Medulla oblongata (tissue), 1 donor: ENCODE results near the gene ZNF839.
"Not testable (repeated sequence)": the region's sequence is repeated elsewhere in the genome, so short reads cannot be mapped to it uniquely, and the experiment has no call there.

Experiments used
- DNase-seq: peaks from one replicate; pipeline ENCODE4 v3.0.0-alpha.2; 2015; ENCODE audit errors: extremely low spot score

ZNF839 gene

GRCh38 chr14:102341566-102341965, 22.0 kb downstream of the ZNF839 start:
- no peak for DNase-seq

DNA sequence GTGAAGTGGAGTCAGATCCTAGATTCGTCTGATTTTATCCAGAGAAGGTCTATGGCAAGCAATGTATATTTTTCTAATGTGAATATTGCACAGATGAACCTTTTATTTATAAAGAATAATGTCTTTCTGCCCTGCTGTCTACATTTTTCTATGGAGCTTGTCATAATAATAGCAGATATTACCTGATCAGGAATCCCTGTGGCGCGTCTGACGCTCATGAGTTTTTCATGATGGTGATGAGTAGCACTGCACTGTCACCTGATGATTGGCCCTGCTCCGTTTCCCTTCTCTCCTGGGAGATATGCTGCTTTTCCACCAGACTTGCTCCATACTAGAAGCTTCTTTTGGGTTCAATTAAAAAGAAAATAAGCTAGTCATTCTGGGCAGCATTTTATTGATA, 22.7 kb downstream of the ZNF839 start:
- DNase-seq, result no peak

GRCh38 chr14:102344084-102344483, 24.5 kb downstream of the ZNF839 start:
- no peak for DNase-seq

- peak; percentile 93 for DNase-seq
These were observed 24.9 kb downstream of the ZNF839 start for GRCh38 chr14:102344485-102344884.

- DNase-seq, result no peak
These were observed 25.7 kb downstream of the ZNF839 start for GRCh38 chr14:102345232-102345631.

DNA sequence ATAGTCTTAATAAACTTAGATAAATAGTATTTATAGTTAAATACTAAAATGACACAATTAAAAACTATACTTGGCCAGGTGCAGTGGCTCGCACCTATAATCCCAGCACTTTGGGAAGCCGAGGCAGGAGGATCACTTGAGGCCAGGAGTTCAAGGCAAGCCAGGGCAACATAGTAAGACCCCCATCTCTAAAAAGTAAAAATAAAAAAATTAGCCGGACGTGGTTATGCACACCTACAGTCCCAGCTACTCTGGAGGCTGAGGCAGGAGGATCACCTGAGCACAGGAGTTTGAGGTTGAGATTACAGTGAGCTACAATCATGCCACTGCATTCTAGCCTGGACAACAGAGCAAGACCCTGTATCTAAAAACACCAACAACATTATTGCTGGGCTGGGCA, 27.1 kb downstream of the ZNF839 start:
- no peak for DNase-seq

DNA sequence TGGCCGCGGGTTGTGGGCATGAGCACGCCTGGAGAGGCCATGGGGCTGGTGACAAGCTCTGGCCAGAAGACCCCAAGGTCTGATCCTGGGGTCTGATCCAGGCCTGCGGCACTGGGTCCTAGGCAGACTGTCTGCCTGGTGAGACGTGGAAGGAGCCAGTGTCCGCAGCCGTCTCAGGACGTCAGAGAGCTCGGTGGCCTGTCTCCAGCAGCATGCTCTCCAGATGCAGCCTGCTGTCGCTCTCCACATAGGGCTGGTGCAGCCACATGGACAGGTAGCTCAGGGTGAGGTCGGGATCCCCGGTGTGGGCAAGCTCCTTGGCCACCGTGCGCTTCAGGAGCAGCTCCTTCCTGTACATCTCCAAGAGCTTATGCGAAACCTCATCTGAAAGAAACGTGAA, 28.8 kb downstream of the ZNF839 start:
- no peak for DNase-seq

GRCh38 chr14:102351023-102351422, 31.5 kb downstream of the ZNF839 start:
- DNase-seq, result no peak

- DNase-seq, result not testable (repeated sequence)
These were observed 32.0 kb downstream of the ZNF839 start for GRCh38 chr14:102351593-102351992.

DNA sequence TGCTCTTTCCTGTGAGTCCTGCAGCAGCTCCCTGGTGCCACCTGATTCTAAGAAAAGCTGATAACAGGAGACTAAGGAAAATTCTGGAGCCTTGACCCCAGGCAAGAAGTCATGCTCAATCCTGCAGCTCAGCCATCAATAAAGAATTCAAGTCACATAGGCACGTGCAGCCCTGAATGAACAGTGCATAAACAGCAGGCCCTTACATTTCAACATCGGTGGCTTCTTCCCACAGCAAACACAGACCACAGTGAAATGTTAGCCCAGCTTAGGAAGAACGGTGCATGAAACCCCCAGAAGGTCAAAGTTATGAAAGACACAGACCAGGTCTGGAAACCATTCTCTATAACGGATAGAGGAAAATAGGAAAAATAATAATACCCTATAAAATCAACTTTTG, 32.7 kb downstream of the ZNF839 start:
- peak; percentile 41 for DNase-seq

DNA sequence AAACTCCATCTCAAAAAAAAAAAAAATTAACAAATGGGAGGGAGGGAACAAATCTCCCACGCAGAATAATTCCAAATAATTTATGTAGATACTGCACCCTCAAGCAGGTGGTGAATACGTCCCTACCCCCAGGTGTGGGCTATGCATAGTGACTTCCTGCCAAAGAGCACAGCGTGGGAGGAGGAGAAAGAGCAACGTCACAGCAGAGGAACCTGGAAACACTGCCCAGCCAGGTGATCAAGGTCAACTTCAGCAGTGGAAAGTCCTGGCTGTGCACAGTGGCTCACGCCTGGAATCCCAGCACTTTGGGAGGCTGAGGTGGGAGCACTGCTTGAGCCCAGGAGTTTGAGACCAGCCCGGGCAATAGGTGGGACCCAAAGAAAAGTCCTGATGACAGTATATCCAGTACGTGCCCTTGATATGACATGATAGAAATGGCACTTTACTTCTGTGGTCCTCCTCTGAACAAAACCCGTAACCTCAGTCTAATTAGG, 33.6 kb downstream of the ZNF839 start:
- no peak for DNase-seq

- no peak for DNase-seq
These were observed 36.7 kb downstream of the ZNF839 start for GRCh38 chr14:102356280-102356679.

- DNase-seq, result no peak
These were observed 39.8 kb downstream of the ZNF839 start for GRCh38 chr14:102359341-102359740.

- no peak for DNase-seq
These were observed 40.8 kb downstream of the ZNF839 start for GRCh38 chr14:102360388-102360787.

DNA sequence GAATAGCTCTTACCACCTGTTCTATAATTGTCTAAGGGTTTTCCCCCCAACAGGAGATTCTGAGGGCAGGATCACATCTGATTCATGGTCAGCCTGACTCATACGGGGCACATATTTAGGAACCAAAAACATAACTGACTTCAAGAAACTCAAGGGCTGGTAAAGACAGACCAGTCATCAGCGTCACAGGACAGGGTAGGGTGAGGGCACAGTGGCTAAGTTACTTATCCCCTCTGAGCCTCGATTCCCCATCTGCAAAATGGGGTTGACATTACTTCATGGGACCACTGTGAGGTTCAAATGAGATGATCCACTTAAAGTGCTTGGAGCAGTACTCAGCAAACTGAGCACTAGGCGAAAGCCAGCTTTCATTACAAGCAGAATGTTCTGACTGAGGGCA, 42.5 kb downstream of the ZNF839 start:
- DNase-seq, result no peak

GRCh38 chr14:102362545-102363181, 43.1 kb downstream of the ZNF839 start, which contains the start of the genes CINP and TECPR2:
Gene CINP, minus strand, starts transcription at chr14:102362890. Its CDS starts 39 bp downstream, at chr14:102362851.
Gene TECPR2, plus strand, starts transcription at chr14:102362941. Its CDS starts 13,781 bp downstream, at chr14:102376722.
- DNase-seq, result peak; percentile 97

GRCh38 chr14:102363182-102363943, 43.8 kb downstream of the ZNF839 start:
- peak; percentile 45 for DNase-seq

DNA sequence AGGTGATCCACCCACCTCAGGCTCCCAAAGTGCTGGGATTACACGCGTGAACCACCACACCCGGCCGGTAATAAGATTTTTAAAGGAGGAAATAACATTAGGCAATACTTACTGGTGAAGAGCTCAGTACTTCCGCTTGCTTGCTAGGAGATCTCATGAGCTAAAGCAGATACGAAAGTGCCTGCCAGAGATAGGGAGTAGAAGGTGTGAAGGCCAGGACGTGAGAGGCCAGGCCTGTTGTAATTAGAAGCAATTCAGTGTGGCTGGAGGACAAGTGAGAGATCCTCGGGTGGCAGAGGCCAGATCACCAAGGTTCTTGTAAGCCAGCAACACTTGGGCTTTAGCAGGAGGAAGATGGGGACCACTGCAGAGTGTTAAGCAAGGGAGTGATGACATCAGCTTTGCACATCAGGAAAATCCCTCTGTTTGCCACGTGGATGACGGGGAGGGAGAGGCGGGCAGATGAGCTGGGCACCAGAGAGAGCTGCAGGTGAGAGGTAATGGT, 50.8 kb downstream of the ZNF839 start:
- peak; percentile 62 for DNase-seq

- DNase-seq, result no peak
These were observed 51.8 kb downstream of the ZNF839 start for GRCh38 chr14:102371361-102371760.

GRCh38 chr14:102373110-102373509, 53.6 kb downstream of the ZNF839 start:
- no peak for DNase-seq

GRCh38 chr14:102374264-102374663, 54.7 kb downstream of the ZNF839 start:
- no peak for DNase-seq

DNA sequence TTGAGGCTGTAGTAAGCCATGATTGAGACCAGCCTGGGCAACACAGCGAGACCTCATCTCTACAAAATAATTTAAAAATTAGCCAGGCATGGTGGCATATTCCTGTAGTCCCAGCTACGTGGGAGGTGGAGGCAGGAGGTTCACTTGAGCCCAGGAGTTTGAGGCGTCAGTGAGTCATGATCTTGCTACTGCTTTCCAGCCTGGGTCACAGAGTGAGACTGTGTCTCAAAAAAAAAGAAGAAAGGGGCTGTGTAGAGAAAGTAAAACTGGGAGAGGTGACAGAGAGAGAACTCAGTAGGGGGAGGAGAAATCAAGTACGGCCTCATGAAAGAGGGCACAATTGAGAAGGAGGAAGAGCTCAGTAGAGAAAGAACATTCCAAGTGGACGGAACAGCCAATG, 55.6 kb downstream of the ZNF839 start:
- no peak for DNase-seq

DNA sequence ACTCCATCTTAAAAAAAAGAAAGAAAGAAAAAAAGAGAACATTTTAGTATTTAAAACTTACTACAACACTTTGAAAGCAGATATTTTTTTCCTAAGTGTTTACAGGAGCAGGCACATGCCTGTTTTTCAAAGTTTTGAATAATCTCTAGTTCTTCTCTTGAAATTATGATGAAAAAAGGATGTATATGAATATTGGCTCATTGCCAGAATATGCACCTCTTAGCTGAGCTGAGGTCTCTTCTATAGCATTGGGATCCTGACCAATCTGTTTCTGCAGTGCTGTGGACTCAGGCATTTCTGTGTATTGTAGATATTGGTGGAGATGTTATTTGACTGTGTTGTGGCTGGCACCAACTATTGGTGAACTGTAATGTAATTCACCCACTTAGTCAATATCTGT, 58.1 kb downstream of the ZNF839 start:
- DNase-seq, result no peak
